ENCODE data around the gene ATRIP.

DNA sequence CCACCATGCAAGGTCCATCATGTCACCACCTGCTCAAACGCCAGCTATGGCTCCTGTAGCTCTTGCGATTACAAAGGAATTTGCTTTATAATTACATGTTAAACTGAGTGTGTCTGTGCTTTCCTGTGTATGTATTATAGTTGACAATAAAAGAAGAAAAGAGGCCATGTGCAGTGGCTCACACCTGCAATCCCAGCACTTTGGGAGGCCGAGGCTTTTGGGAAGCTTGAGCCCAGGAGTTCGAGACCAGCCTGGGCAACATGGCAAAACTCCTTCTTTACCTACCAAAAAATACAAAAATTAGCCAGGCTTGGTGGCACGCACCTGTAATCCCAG lies 27.0 kb downstream of the ATRIP start:
- TF ChIP-seq, protein P1, sequence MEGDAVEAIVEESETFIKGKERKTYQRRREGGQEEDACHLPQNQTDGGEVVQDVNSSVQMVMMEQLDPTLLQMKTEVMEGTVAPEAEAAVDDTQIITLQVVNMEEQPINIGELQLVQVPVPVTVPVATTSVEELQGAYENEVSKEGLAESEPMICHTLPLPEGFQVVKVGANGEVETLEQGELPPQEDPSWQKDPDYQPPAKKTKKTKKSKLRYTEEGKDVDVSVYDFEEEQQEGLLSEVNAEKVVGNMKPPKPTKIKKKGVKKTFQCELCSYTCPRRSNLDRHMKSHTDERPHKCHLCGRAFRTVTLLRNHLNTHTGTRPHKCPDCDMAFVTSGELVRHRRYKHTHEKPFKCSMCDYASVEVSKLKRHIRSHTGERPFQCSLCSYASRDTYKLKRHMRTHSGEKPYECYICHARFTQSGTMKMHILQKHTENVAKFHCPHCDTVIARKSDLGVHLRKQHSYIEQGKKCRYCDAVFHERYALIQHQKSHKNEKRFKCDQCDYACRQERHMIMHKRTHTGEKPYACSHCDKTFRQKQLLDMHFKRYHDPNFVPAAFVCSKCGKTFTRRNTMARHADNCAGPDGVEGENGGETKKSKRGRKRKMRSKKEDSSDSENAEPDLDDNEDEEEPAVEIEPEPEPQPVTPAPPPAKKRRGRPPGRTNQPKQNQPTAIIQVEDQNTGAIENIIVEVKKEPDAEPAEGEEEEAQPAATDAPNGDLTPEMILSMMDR (IDR thresholded peaks at IDR 0.05) = no peak
- TF ChIP-seq POLR2A (IDR thresholded peaks at IDR 0.05) = no peak
- TF ChIP-seq EP300 (IDR thresholded peaks at IDR 0.05) = no peak
